Trophoblast cell (in vitro differentiated cells and primary cell): ENCODE measurements around the gene EIF4E.

Experiments used
- DNase-seq, 2 donors: peaks; one replicate each; pipeline ENCODE4 v3.0.0-alpha.2; 2016
- H2AFZ ChIP-seq: 2 replicates; pipeline ENCODE4 v1.6.1; 2013; ENCODE audit warnings: low read length, moderate library complexity, mild to moderate bottlenecking; ENCODE audit not compliant: insufficient read depth, poor library complexity
- H2AK5ac ChIP-seq: 2 replicates; pipeline ENCODE4 v1.6.1; 2013; ENCODE audit warnings: mild to moderate bottlenecking, low read length
- H2BK120ac ChIP-seq: 2 replicates; pipeline ENCODE4 v1.6.1; 2013; ENCODE audit warnings: low read length, mild to moderate bottlenecking, moderate library complexity; ENCODE audit not compliant: insufficient read depth, poor library complexity
- H2BK12ac ChIP-seq: 2 replicates; pipeline ENCODE4 v1.6.1; 2013; ENCODE audit warnings: mild to moderate bottlenecking, low read length, moderate library complexity
- H2BK5ac ChIP-seq: 2 replicates; pipeline ENCODE4 v1.6.1; 2013; ENCODE audit warnings: low read length, low read depth, moderate library complexity, mild to moderate bottlenecking; ENCODE audit not compliant: poor library complexity
- H3K14ac ChIP-seq: 2 replicates; pipeline ENCODE4 v1.6.1; 2013; ENCODE audit warnings: mild to moderate bottlenecking, low read length
- H3K18ac ChIP-seq: 2 replicates; pipeline ENCODE4 v1.6.1; 2013; ENCODE audit warnings: mild to moderate bottlenecking, low read length
- H3K23ac ChIP-seq: 2 replicates; pipeline ENCODE4 v1.6.1; 2013; ENCODE audit warnings: low read length
- H3K27ac ChIP-seq: 2 replicates; pipeline ENCODE4 v1.5.1; 2013; ENCODE audit warnings: low read depth, mild to moderate bottlenecking, inconsistent platforms, low read length, moderate library complexity
- H3K27me3 ChIP-seq: 2 replicates; pipeline ENCODE4 v1.6.1; 2013; ENCODE audit warnings: inconsistent platforms, mild to moderate bottlenecking, low read length, moderate library complexity; ENCODE audit not compliant: insufficient read depth
- H3K36me3 ChIP-seq, 2 experiments: 1 replicate in 1 of 2; 2 replicates in 1 of 2; pipeline ENCODE4 v1.6.1; 2013; ENCODE audit warnings: low read length in 2 of 2, mild to moderate bottlenecking in 2 of 2, moderate library complexity in 1 of 2; ENCODE audit not compliant: insufficient read depth in 2 of 2, control insufficient read depth in 1 of 2
- H3K4ac ChIP-seq: 2 replicates; pipeline ENCODE4 v1.6.1; 2013; ENCODE audit warnings: low read depth, mild to moderate bottlenecking, low read length, moderate library complexity
- H3K4me1 ChIP-seq, 2 experiments: 1 replicate in 1 of 2; 2 replicates in 1 of 2; pipeline ENCODE4 v1.6.1; 2013; ENCODE audit warnings: low read length in 2 of 2, mild to moderate bottlenecking in 2 of 2, moderate library complexity in 1 of 2; ENCODE audit not compliant: insufficient read depth in 2 of 2, control insufficient read depth in 1 of 2
- H3K4me2 ChIP-seq: 2 replicates; pipeline ENCODE4 v1.6.1; 2013; ENCODE audit warnings: inconsistent platforms, mild to moderate bottlenecking, low read length, moderate library complexity
- H3K4me3 ChIP-seq: 2 replicates; pipeline ENCODE4 v1.5.1; 2013; ENCODE audit warnings: mild to moderate bottlenecking, low read depth, low read length, inconsistent platforms
- H3K79me1 ChIP-seq: one replicate; pipeline ENCODE4 v1.6.1; 2013; ENCODE audit warnings: low read length
- H3K79me2 ChIP-seq: 2 replicates; pipeline ENCODE4 v1.6.1; 2013; ENCODE audit warnings: low read length, mild to moderate bottlenecking; ENCODE audit not compliant: control insufficient read depth, insufficient read depth, poor library complexity
- H3K9ac ChIP-seq: 2 replicates; pipeline ENCODE4 v1.6.1; 2013; ENCODE audit warnings: mild to moderate bottlenecking, low read length
- H3K9me3 ChIP-seq: 2 replicates; pipeline ENCODE4 v1.6.1; 2013; ENCODE audit warnings: low read depth, mild to moderate bottlenecking, control low read depth, inconsistent platforms, low read length; ENCODE audit not compliant: insufficient read depth
- H4K12ac ChIP-seq: 2 replicates; pipeline ENCODE4 v1.6.1; 2013; ENCODE audit warnings: low read depth, mild to moderate bottlenecking, low read length, moderate library complexity
- H4K8ac ChIP-seq: 2 replicates; pipeline ENCODE4 v1.6.1; 2013; ENCODE audit warnings: low read depth, mild to moderate bottlenecking, low read length, moderate library complexity
- H4K91ac ChIP-seq: one replicate; pipeline ENCODE4 v1.6.1; 2013; ENCODE audit warnings: low read depth, mild to moderate bottlenecking, low read length, moderate library complexity
- WGBS: extraction: QIAGEN DNeasy Blood & Tissue Kit; methylation state at CpG from one replicate; pipeline ENCODE4 v1.1.7; 2013; ENCODE audit warnings: missing lambda C conversion rate; ENCODE audit not compliant: insufficient read length, insufficient coverage; ENCODE audit errors: extremely low coverage; 5-methylcytosine and 5-hydroxymethylcytosine counted together

Gene EIF4E

GRCh38 chr4:98861100-98861884 is 67.6 kb downstream of the EIF4E start:
- H3K18ac ChIP-seq: no peak overlapping the region
- no CpG with 5 or more reads among the region's 3 CpGs for WGBS
- no peaks in the 10 kb centered on the region for H3K4me1 ChIP-seq
- H3K4me2 ChIP-seq: no peak overlapping the region
- H2AK5ac ChIP-seq: no peak overlapping the region
- H2BK5ac ChIP-seq: no peak overlapping the region
- H3K4ac ChIP-seq: no peak overlapping the region
- DNase-seq: no peak
- no peak overlapping the region for H2AFZ ChIP-seq
- H3K79me2 ChIP-seq: no peaks in the 10 kb centered on the region
- no peak overlapping the region for H3K9ac ChIP-seq
- H3K27ac ChIP-seq: no peak overlapping the region
- H2BK120ac ChIP-seq: no peak overlapping the region
- no peak overlapping the region for H3K4me3 ChIP-seq
- H3K79me1 ChIP-seq: no peaks in the 10 kb centered on the region
- H3K23ac ChIP-seq: no peak overlapping the region
- H3K9me3 ChIP-seq: no peaks in the 10 kb centered on the region
- H4K91ac ChIP-seq: no peak overlapping the region
- no peak overlapping the region for H4K8ac ChIP-seq
- H3K14ac ChIP-seq: no peak overlapping the region
- H4K12ac ChIP-seq: no peak overlapping the region
- no peaks in the 10 kb centered on the region for H3K27me3 ChIP-seq
- no peak overlapping the region for H2BK12ac ChIP-seq
- no peaks in the 10 kb centered on the region for H3K36me3 ChIP-seq

GRCh38 chr4:98851806-98852205 is 77.1 kb downstream of the EIF4E start:
- no peak for DNase-seq
- Histone ChIP-seq H3K4ac (no peak overlapping the region), H4K12ac (no peak overlapping the region), H3K9me3 (no peaks in the 10 kb centered on the region), H3K4me2 (no peak overlapping the region), H2BK5ac (no peak overlapping the region), H4K8ac (no peak overlapping the region), H3K4me3 (no peak overlapping the region), H2BK120ac (no peak overlapping the region), H3K27me3 (no peaks in the 10 kb centered on the region), H3K14ac (no peak overlapping the region), H3K4me1 (no peaks in the 10 kb centered on the region), H3K18ac (no peak overlapping the region), H2AFZ (no peak overlapping the region), H3K79me1 (no peaks in the 10 kb centered on the region), H2AK5ac (no peak overlapping the region), H3K27ac (no peak overlapping the region), H3K79me2 (no peaks in the 10 kb centered on the region), H3K9ac (no peak overlapping the region), H3K23ac (no peak overlapping the region), H3K36me3 (no peaks in the 10 kb centered on the region), H4K91ac (no peak overlapping the region), H2BK12ac (no peak overlapping the region)
- 100% methylated on average over 2 of the region's 3 CpGs for WGBS

GRCh38 chr4:98850937-98851336 is 78.0 kb downstream of the EIF4E start:
- Histone ChIP-seq H2BK12ac (no peak overlapping the region), H3K27me3 (no peaks in the 10 kb centered on the region), H3K9ac (no peak overlapping the region), H2AFZ (no peak overlapping the region), H3K36me3 (no peaks in the 10 kb centered on the region), H2BK5ac (no peak overlapping the region), H3K18ac (no peak overlapping the region), H3K9me3 (no peaks in the 10 kb centered on the region), H3K4me1 (no peaks in the 10 kb centered on the region), H3K4me3 (no peak overlapping the region), H3K27ac (no peak overlapping the region), H3K4me2 (no peak overlapping the region), H3K79me1 (no peaks in the 10 kb centered on the region), H3K14ac (no peak overlapping the region), H3K4ac (no peak overlapping the region), H3K23ac (no peak overlapping the region), H2AK5ac (no peak overlapping the region), H4K8ac (no peak overlapping the region), H4K12ac (no peak overlapping the region), H3K79me2 (no peaks in the 10 kb centered on the region), H4K91ac (no peak overlapping the region), H2BK120ac (no peak overlapping the region)
- DNase-seq: no peak

DNA sequence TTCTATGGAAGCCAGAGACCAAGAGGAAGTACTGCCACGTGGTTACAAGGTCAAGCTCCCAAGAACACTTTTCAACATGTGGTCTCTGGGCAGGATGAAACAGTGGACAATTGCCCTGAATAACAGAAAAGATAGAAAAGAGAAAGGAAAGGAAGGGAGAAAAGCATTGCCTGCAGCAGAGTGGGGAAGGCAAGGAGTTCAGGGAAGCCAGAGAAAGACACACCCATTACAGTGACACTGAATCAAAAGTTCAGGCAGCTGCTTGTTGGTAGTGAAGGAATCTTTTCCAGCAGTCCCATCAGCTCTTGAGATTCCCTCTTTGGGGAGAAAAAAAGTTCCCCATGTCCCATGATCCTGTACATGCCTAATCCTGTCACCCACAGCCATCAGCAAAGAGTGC is 80.5 kb downstream of the EIF4E start:
- H3K18ac ChIP-seq: no peak overlapping the region
- DNase-seq: no peak
- no peaks in the 10 kb centered on the region for H3K79me2 ChIP-seq
- no peaks in the 10 kb centered on the region for H3K79me1 ChIP-seq
- H3K36me3 ChIP-seq: no peaks in the 10 kb centered on the region
- no peak overlapping the region for H3K23ac ChIP-seq
- no peak overlapping the region for H2BK5ac ChIP-seq
- no peak overlapping the region for H3K4me3 ChIP-seq
- no peak overlapping the region for H3K4ac ChIP-seq
- no peak overlapping the region for H4K12ac ChIP-seq
- H3K4me2 ChIP-seq: no peak overlapping the region
- no peaks in the 10 kb centered on the region for H3K9me3 ChIP-seq
- H3K27me3 ChIP-seq: no peaks in the 10 kb centered on the region
- H2BK12ac ChIP-seq: no peak overlapping the region
- no peak overlapping the region for H4K91ac ChIP-seq
- H2AFZ ChIP-seq: no peak overlapping the region
- no peak overlapping the region for H3K14ac ChIP-seq
- no peak overlapping the region for H4K8ac ChIP-seq
- H3K27ac ChIP-seq: no peak overlapping the region
- H2AK5ac ChIP-seq: no peak overlapping the region
- H2BK120ac ChIP-seq: no peak overlapping the region
- no peak overlapping the region for H3K9ac ChIP-seq
- H3K4me1 ChIP-seq: no peaks in the 10 kb centered on the region
- WGBS: no CpG with 5 or more reads among the region's 1 CpG
